PC-3 (cell line): ENCODE measurements around the gene KDM5A.

Source experiments
- CTCF ChIP-seq: fragments of 300-600 bp; sonication (generic); conservative IDR thresholded peaks from 2 replicates; pipeline ENCODE4 v1.5.1; 2017; ENCODE audit warnings: antibody characterized with exemption, low read depth, mild to moderate bottlenecking, low read length
- EZH2 ChIP-seq: fragments of 300-600 bp; sonication (generic); IDR thresholded peaks from one replicate; pipeline ENCODE4 v1.6.1; 2017; ENCODE audit warnings: antibody characterized with exemption, mild to moderate bottlenecking, low read length; ENCODE audit not compliant: unreplicated experiment
- EZH2phosphoT487 ChIP-seq: fragments of 300-600 bp; sonication (generic); IDR thresholded peaks from 2 replicates; pipeline ENCODE4 v1.6.1; 2018; ENCODE audit warnings: mild to moderate bottlenecking, antibody characterized with exemption, low read length, borderline replicate concordance

GRCh38 chr12:278046-278445, 111.1 kb downstream of the KDM5A start:
- TF ChIP-seq CTCF (no peak), EZH2 (no peak), EZH2phosphoT487 (no peak)
